GM18519 (cell line): ENCODE results near the gene PSMG1.
A peak's percentile ranks its signal among the peaks of the same experiment; 100 is the strongest.
"Not testable (repeated sequence)": the region's sequence is repeated elsewhere in the genome, so short reads cannot be mapped to it uniquely, and the experiment has no call there.

Experiments used
- ATAC-seq: cut with Tn5 transposase; IDR thresholded peaks from one replicate; pipeline ENCODE4 v1.9.1; 2021; ENCODE audit warnings: mild to moderate bottlenecking, moderate library complexity; ENCODE audit not compliant: unreplicated experiment, low FRiP score

Gene PSMG1, protein sequence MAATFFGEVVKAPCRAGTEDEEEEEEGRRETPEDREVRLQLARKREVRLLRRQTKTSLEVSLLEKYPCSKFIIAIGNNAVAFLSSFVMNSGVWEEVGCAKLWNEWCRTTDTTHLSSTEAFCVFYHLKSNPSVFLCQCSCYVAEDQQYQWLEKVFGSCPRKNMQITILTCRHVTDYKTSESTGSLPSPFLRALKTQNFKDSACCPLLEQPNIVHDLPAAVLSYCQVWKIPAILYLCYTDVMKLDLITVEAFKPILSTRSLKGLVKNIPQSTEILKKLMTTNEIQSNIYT

GRCh38 chr21:39183272-39184049 is at the start of gene PSMG1:
PSMG1 (minus strand) TSS chr21:39183451; CDS start chr21:39183385, 66 bp downstream.
- peak; percentile 71 for ATAC-seq

GRCh38 chr21:39232861-39233291 is 49.6 kb upstream of the PSMG1 start:
- no peak for ATAC-seq

DNA sequence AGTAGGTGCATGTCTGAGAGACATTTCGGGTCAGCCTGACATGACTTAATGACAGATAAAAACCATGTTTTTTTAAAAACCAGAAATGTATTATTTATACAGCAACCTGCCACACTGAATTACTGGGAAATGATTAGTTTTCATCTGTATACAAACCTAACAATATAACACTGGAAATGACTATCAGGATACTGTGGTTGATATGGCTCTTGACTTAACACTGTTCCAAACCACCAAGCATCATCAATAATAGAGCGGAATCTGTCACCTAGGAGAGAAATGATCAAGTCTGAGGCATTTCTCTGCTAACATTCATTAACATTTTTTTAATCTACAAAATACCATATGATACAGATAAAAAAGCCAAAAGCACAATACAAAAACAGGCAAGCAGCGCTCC is 41.7 kb upstream of the PSMG1 start:
- no peak for ATAC-seq

- ATAC-seq = no peak
These were observed 38.8 kb upstream of the PSMG1 start for GRCh38 chr21:39221997-39222486.

DNA sequence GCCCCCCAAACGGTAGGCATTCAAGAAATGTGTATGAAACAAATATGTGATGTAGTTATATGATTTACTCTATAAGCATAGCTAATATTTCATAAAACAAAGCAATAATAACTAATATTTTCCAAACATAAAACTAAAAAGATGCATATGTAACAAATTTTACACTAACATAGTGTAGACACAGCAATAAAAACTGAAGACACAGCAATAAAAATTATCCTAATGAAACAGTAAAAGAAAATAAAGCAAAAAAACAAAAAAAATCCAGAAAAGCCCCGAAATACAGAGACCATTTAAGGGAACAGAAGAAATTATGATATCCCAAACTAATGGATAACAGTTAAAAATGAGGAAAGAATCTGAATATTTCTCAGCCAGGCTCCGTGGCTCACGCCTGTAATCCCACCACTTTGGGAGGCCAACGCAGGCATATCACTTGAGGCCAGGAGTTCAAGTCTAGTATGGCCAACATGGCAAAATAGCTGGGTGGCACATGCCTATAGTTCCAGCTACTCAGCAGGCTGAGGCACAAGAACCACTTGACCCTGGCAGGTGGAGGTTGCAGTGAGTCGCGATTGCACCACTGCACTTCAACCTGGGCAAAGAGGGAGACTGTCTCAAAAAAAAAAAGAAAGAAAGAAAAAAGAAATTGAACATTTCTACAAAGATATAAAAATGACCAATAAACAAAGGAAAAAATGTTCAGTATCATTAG is 38.2 kb upstream of the PSMG1 start:
- no peak for ATAC-seq

- not testable (repeated sequence) for ATAC-seq
These were observed 37.6 kb upstream of the PSMG1 start for GRCh38 chr21:39220875-39221274.

GRCh38 chr21:39220150-39220549 is 36.9 kb upstream of the PSMG1 start:
- ATAC-seq = no peak

- no peak for ATAC-seq
These were observed 34.8 kb upstream of the PSMG1 start for GRCh38 chr21:39218082-39218409.

GRCh38 chr21:39217356-39218081 is 34.3 kb upstream of the PSMG1 start:
- ATAC-seq = no peak

GRCh38 chr21:39216290-39216689 is 33.0 kb upstream of the PSMG1 start:
- no peak for ATAC-seq

DNA sequence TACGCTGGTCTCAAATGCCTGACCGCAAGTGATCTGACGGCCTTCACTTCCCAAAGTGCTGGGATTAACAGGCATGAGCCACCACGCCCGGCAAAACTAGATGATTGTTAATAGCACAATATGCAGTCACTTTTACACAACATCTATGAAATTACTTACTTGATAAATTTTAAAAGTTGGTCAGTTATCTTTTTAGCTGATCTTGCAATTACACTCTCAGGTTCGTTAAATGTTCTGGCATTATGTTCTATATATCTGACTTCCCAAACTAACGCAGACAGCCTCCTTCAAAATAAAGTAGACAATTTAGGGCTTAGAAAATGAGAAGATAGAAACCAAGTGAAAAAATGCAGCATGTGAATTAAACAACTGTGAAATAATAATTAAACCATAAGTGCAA is 31.8 kb upstream of the PSMG1 start:
- ATAC-seq = no peak

DNA sequence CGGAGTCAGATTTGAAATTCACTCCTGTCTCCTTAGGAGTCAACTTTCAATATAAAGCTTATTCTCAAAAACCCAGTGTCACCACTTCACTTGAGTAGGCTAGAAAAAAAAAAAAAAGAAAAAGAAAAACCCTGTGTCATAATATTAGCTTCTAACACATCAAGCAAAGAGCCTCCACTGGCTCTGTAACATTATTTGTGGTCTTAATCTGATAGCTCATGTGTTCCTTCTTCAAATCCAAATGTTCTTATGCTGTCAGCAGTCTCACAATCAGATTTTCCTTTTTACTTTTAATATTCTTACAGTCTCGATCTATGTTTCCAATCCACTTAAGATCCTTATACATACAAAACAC is 26.1 kb upstream of the PSMG1 start:
- ATAC-seq = no peak

- no peak for ATAC-seq
These were observed 25.5 kb upstream of the PSMG1 start for GRCh38 chr21:39208624-39209333.

DNA sequence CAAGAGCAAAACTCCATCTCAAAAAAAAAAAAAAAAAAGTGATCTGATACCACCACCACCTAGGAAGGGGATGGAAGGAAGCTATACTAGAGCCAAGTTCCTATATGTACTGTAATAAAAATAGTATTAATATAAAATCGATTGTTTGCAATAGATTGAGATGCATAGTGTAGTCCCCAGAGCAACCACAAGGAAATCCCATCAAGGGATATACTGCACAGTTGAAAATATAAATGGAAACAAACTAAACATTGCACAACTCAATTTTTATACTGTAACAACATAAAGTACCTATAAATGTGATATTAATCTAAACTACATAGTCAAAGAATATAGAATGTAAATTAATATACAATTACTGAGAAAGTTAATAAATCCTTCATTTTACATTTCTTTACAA is 20.9 kb upstream of the PSMG1 start:
- no peak for ATAC-seq

- no peak for ATAC-seq
These were observed 15.5 kb upstream of the PSMG1 start for GRCh38 chr21:39198800-39199199.

DNA sequence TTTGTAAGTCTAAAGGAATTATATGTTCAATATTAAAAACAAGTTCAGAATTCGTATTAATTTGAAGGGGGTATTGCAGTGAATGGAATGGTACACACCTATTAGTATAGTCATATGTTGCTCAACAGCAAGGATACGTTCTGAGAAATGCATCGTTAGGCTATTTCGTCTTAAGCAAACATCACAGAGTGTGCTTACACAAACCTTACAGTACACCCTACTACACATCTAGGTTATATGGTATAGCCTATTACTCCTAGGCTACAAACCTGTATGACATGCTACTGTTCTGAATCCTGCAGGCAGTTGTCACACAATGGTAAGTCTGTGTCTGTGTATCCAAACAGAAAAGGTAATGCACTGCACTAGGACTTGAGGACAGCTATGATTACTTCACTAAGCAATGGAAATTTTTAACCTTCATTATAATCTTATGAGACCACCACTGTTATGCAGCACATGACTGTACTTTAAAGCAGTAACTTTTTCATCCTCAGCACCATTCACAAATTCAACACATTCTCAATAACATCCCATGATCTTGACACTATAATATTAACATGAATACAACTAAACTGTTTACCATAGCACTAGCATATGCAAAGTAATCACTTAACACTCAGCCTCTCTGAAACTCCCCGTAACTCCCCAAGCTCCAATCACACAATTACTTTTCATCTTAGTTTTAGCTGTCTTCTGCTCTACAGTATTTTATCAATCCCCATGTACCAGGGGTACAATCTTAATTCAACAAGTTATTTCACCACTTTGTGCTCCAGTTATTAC is 14.4 kb upstream of the PSMG1 start:
- ATAC-seq = no peak

DNA sequence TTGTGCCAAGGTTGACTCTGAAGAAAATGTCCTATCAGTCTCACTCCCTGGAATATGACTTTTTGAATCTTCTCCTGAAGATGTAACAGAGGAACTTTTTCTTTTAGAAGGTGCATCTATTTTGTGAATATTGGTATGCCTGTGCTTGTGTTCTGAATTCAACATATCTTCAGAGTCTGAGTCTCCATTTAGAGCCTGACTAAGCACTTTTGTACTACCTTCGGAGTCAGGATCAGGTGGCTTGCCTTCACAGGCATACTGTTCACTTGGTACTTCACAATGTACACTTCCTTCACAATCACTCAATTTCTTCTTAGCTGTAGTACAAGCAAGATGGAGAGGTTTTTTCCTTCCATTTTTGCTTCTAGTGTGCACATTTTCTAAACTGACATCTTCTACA is 13.6 kb upstream of the PSMG1 start:
- ATAC-seq = no peak

DNA sequence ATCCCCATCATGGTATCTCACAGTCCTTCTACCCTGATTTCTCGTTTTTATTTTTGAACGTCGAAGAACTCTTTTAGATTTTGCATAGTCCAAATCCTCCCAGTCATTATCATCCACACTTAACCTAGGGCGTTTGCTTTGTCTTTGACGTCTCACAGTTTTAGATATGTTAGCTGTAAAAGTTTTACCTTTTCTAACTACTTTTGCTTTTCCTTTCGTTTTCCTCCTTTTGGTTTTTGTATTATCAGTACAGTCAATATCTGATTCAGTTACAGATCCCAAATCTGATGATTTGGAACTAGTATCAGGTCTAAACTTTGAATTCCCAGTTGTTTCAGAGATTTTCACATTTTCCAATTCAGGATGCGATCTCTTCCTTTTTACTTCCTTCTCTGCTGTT is 13.1 kb upstream of the PSMG1 start:
- ATAC-seq = no peak

GRCh38 chr21:39193380-39193779 is 10.1 kb upstream of the PSMG1 start:
- no peak for ATAC-seq
